Peyer's patch (tissue), 4 donors: Measurements from ENCODE around the gene ECHS1.

Experiments used
- CTCF ChIP-seq, 6 experiments: fragments of 450-650 bp in 4 of 6; fragments of 200-600 bp in 2 of 6; sonication (generic) in 1 of 6; IDR thresholded peaks; one replicate each; pipeline ENCODE4 v1.5.1; 2017 to 2019; ENCODE audit warnings: antibody characterized with exemption in 6 of 6, mild to moderate bottlenecking in 3 of 6, moderate library complexity in 1 of 6
- POLR2A ChIP-seq, 2 donors: fragments of 450-650 bp; IDR thresholded peaks; one replicate each; pipeline ENCODE4 v1.5.1; 2017; ENCODE audit warnings: antibody characterized with exemption in 2 of 2, mild to moderate bottlenecking in 2 of 2, moderate library complexity in 2 of 2

GRCh38 chr10:133378251-133379096, 5.3 kb upstream of the ECHS1 start:
- TF ChIP-seq CTCF (IDR thresholded peaks at IDR 0.05) (peak in 1 of 6 experiments; percentile 4), POLR2A (IDR thresholded peaks at IDR 0.05) (peak; percentile 69 to 76)
